Measurements from ENCODE around the gene CHRNA1. TPM values are rescaled to one million over a fixed set of nuclear protein-coding genes. Genes with fewer than 3 reads are reported as not detected.

CHRNA1 gene
- total RNA-seq, 1 experiment from 2014 or later, result not detected

GRCh38 chr2:174738841-174739240 is 25.4 kb downstream of the CHRNA1 start:
- Histone ChIP-seq H2BK5ac (ENCODE audit: insufficient read length, low read length) (no peak overlapping the region), H2BK120ac (ENCODE audit: low read depth, low read length, poor library complexity, severe bottlenecking) (no peak overlapping the region), H2AFZ (ENCODE audit: low read length) (no peak overlapping the region), H2AK5ac (ENCODE audit: insufficient read length, low read length) (no peak overlapping the region), H3K18ac (ENCODE audit: insufficient read length, low read depth, low read length) (no peak overlapping the region), H4K8ac (replicated peaks; ENCODE audit: insufficient read length, low read depth, low read length) (no peak overlapping the region), H4K5ac (ENCODE audit: insufficient read length, low read depth, low read length) (no peak overlapping the region), H3K56ac (ENCODE audit: insufficient read length, low read depth, low read length) (no peak overlapping the region), H3K14ac (ENCODE audit: insufficient read depth, low read length) (no peak overlapping the region), H3K4ac (ENCODE audit: low read depth, low read length) (no peak overlapping the region), H2BK15ac (ENCODE audit: low read depth, low read length) (no peak overlapping the region), H3K4me1 (ENCODE audit: insufficient read depth, low read length) (no peaks in the 10 kb centered on the region; the same call in 1 of the 2 replicates), H3K79me1 (ENCODE audit: insufficient read depth, low read depth, low read length, poor library complexity, severe bottlenecking) (no peaks in the 10 kb centered on the region), H2BK20ac (ENCODE audit: low read depth, low read length, poor library complexity, severe bottlenecking) (no peak overlapping the region), H3K23ac (ENCODE audit: insufficient read length, low read depth, low read length) (no peak overlapping the region), H3K4me2 (ENCODE audit: insufficient read depth, insufficient read length, low read length) (no peak overlapping the region), H3T11ph (ENCODE audit: low read length) (no peak overlapping the region), H2BK12ac (ENCODE audit: insufficient read length, low read depth, low read length) (no peak overlapping the region), H4K20me1 (ENCODE audit: control insufficient read depth, insufficient read depth, insufficient read length) (no peaks in the 10 kb centered on the region), H4K91ac (ENCODE audit: insufficient read length, low read depth, low read length) (no peak overlapping the region), H3K9me3 (ENCODE audit: control insufficient read depth, low read depth, low read length) (no peaks in the 10 kb centered on the region), H3K27ac (ENCODE audit: insufficient read length, low read depth, low read length) (no peak overlapping the region), H3K9ac (ENCODE audit: extremely low read depth, insufficient read length, low read length) (no peak overlapping the region), H3K23me2 (ENCODE audit: insufficient read length, low read depth, low read length, poor library complexity, severe bottlenecking) (no peaks in the 10 kb centered on the region), H3K27me3 (ENCODE audit: insufficient read depth, low read length) (no peaks in the 10 kb centered on the region), H3K79me2 (ENCODE audit: insufficient read depth, low read length) (no peaks in the 10 kb centered on the region)
- Mint-ChIP-seq H3K27me3 (ENCODE audit: low read depth) (no peaks in the 10 kb centered on the region), H3K9me3 (no peaks in the 10 kb centered on the region), H3K36me3 (ENCODE audit: insufficient read depth in 1 of 3, low read depth in 3 of 3) (no peaks in the 10 kb centered on the region), H3K27ac (no peak overlapping the region), H3K4me1 (no peaks in the 10 kb centered on the region), H3K4me3 (no peak overlapping the region)
- DNase-seq, result no peak
- TF ChIP-seq CTCF (conservative IDR thresholded peaks at IDR 0.05), result no peak
- WGBS (ENCODE audit: extremely low coverage, insufficient read length, low lambda C conversion rate), result no CpG with 5 or more reads among the region's 4 CpGs

Measured in H9 (cell line).